NCI-H2029 treated with DMSO at 0.1 percent for 48 hours (cell line): ENCODE measurements around the gene PTPRCAP.

Experiments
- DNase-seq: peaks from one replicate; lab custom pipeline; 2025; lab: John Stamatoyannopoulos, UW

Gene PTPRCAP

DNA sequence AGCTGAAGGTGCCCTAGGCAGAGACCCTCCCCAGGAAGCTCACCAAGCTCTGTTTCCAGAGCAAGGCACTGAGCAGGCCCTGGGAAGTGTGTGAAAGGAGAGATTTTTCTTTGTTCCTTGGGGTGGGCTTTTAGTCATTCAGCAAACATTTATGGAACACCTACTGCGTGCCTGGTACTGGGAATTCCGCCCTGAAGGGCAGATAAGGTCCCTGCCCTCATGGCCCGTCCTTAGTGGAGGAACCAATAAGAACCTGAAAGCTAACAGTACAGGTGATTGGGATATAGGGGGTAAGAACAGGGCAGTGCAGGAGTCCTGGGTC, 27.7 kb upstream of the PTPRCAP start:
- no peak for DNase-seq

DNA sequence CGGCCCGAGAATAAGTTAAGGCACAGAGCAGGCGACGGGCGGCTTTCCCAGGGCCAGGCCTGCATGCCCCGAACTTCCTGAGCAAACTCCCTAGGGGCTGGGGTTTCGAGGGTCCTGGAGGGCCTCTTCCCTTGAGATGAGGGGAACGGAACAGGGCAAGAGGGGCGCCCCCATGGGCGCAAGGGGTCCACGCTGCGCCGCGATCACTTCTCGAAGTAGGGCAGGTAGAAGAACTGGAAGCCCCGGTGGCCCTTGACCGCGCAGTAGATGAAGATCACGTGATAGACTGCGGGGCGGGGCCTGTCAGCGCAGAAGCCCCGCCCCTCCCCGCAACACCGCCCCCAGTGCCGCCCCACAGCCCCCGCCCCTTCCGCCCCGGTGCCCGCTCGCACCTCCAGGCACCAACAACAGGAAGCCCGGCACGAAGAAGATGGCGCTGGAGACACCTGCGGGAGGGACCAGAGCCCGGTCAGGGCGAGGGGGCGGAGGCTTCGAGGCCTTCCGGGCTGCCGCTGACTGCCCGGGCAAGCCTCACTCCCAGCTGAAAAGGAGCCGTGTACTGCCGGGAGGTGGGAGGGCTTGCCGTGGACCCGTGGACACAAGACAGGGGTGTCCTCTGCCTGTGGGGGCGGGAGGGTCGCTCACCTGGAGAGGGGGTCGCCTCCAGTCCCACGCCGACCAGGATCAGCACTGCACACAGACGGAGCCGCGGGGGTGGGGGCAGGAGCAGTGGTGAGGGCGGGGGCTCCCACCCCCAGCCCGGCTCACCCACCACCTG, 27.1 kb upstream of the PTPRCAP start:
- peak; percentile 78 for DNase-seq

- no peak for DNase-seq
These were observed 26.4 kb upstream of the PTPRCAP start for GRCh38 chr11:67463680-67464410.

DNA sequence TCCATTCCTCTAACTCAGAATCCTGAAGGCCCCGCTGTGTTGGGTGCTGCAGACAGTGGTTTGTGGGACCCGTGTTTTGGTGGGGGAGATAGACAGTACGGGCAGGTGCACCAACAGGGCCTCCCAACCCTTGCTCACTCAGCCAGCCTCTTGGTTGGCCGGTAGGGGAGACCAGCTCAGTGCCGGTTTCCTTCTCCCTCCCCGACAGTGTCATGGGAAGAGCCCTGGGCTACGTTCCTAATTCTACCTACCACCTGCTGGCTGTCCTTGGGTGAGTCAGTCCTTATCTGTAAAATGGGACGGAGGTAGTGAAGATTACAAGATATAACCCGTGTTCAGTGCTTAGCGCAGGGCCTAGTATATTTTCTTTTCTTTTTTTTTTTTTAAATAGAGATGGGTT, 25.7 kb upstream of the PTPRCAP start:
- no peak for DNase-seq

GRCh38 chr11:67458266-67458665, 20.8 kb upstream of the PTPRCAP start:
- no peak for DNase-seq

- DNase-seq: no peak
These were observed 20.0 kb upstream of the PTPRCAP start for GRCh38 chr11:67457453-67457852.

- DNase-seq: no peak
These were observed 18.7 kb upstream of the PTPRCAP start for GRCh38 chr11:67456068-67456705.

- DNase-seq: no peak
These were observed 17.6 kb upstream of the PTPRCAP start, which contains the start of gene CABP4 for GRCh38 chr11:67455054-67455453. CABP4 (plus strand) TSS chr11:67455354; CDS start chr11:67455424, 70 bp downstream.

DNA sequence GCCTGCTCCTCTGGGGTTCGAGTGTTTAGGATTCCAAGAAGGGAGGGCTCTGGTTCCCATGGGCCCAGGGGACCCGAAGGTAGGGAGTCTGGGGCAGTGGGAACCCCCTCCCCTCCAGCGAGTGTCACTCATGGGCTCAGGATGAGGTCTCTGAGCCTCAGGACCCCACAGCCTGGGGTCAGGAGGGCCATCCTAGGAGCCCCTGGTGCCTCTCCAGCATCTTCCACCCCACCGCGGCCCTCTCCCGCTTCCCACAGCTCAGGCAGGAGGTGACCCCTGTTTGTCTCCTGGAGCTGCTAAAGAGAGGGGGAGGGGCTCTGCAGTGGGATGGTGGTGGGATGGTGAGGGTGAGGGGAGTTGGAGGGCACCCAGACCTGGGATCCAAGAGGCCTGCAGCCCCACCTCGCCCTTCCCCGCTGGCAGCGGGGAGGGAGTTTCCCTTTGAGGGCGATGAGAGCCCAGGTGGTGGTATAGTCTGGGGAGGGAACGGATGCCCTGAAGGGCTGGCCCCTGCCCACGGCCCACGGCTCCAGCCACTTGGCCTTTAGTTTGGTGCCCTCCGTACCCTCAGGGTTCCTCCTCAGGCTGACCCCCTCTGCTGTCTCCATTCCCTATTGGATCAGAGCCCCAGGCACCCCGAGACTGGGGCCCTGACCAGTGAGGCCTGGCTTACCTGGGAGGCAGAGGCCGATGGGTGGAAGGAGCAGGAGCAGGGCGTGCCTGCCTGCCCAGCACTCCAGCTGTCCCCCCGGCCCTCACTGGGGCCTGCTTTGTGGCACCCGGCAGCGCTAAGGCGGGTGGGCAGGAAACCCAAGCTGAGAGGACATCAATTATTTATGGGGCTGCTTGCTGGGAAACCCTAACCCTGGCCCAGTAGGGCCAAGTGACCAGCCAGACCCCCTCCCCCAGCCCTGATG, 16.6 kb upstream of the PTPRCAP start:
- no peak for DNase-seq

DNA sequence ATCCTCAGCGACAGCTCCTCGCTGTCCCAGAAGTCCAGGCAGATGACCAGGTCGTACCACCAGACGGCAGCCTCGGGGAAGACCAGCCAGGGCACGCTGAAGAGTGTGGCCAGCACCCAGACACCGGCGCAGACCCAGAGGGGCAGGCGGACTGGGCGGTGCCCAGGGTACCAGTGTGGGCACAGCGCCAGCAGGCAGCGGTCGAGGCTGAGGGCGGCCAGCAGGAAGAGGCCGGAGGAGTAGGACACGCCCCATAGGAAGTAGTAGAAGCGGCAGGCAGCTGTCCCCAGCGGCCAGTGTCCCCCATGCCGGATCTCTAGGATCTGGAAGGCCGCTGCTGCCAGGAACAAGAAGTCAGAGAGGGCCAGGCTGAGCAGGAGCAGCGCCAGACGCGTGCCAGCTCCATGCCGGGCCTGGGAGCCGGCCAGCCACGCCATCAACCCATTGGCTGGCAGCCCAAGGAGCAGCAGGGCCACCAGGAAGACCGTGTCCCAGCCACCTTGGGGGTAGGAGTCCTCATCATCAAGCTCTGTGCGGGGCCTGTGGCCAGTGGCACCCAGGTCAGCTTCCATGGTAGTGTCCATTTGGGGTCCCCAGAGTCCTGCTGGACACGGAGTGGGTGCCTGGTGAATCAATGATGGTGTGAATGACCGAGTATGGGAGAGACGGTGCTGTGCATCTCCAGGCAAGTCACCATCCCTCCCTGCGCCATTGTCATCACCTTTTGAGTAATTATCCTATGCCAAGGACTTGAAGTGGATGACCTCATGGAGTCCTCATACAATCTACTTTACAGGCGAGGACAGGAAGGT, 14.9 kb upstream of the PTPRCAP start, which contains the start of gene GPR152:
Gene GPR152 (minus strand): TSS at position 589 of the 812 bp plus-strand sequence. CDS start 5 bp downstream, at position 584.
- DNase-seq: peak; percentile 35

DNA sequence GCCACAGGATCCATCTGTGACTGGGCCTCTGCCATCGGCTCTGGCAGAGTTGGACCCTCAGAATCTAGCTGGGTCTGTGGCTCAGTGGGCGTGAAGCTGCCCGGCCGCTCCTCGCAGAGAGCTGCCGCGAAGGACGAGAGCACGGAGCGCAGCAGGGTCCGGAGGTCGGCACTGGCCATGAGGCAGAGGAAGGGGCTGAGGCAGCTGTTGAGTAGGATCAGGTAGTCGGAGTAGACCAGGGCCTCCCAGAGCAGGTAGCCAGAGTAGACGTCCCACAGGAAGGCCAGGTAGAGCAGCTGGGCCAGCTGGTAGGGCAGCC, 14.1 kb upstream of the PTPRCAP start:
- no peak for DNase-seq

DNA sequence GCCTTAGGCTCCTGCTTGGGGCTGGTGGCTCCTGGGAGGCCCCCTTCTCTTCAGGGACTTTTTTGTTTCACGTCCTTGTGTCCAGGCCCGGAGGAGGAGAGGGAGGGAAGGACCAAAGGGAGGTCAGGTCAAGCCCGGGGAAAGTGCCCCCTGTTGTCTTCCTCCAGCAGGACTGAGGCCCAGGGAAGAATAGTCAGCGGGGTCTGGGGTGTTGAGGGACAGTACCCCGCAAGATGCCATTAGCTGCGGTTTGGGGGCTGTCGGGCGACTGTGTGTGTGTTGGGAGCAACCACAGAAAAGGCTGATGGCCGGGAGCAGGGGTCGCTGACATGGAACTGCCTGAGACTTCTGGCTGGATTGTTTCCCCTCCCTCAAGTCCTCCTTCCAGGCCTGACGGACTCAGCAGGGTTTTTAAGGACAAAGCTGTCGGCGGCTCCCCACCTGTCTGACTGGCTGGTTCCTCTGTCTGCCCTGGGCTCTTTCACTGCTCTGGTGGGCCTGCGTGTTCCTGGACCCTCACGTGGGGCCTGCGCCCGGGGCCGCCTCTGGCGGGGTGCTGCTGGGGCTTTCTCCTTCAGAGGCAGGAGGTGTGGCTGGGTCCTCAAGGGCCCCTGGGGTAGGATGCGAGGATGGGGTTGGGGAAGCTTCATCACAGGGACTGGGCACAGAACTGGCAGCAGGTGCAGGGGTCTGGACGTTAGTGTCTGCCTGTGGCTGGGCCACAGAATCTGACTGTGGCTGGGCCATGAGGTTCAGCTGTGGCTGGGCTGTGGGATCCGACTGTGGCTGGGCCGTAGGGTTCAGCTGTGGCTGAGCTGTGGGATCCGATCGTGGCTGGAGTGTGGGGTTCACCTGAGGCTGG, 13.5 kb upstream of the PTPRCAP start:
- DNase-seq: no peak

DNA sequence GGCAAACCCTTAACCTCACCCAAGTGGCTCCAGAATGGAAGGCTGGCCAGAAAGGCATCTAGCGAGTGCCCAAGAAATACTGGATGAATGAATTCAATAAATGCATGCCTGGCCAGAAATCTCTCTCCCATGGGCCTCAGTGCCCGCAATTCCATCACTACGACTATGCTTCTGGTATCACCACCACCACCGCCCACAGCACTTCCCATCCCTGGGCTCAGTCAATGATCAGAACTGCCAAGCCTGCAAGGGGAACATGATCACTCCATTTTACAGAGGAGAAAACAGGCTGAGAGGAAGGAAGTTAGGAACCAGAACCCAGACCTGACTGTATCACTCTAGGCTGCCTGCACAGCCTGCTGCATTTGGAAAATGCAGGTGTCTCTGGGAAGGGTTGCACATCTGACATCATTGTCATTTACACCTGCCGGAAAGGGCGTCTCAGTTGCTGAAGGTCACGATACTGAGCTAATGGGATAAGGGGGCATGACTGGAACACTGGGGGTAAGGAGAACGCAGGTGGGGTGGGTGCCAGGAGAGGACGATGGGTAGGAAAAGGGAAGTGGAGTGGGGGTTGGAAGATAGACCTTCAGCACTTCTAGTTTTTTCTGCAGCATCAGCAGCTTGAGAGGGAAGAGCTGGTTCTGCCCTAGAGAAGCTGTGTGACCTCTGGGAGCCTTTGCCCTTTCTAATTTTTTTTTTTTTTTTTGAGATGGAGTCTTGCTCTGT, 11.8 kb upstream of the PTPRCAP start:
- DNase-seq: no peak

- DNase-seq: no peak
These were observed 10.7 kb upstream of the PTPRCAP start for GRCh38 chr11:67448220-67448609.

GRCh38 chr11:67445515-67445914, 8.0 kb upstream of the PTPRCAP start:
- DNase-seq: no peak

- DNase-seq: no peak
These were observed 5.3 kb upstream of the PTPRCAP start for GRCh38 chr11:67442504-67443404.

- no peak for DNase-seq
These were observed 4.4 kb upstream of the PTPRCAP start for GRCh38 chr11:67441731-67442351.

DNA sequence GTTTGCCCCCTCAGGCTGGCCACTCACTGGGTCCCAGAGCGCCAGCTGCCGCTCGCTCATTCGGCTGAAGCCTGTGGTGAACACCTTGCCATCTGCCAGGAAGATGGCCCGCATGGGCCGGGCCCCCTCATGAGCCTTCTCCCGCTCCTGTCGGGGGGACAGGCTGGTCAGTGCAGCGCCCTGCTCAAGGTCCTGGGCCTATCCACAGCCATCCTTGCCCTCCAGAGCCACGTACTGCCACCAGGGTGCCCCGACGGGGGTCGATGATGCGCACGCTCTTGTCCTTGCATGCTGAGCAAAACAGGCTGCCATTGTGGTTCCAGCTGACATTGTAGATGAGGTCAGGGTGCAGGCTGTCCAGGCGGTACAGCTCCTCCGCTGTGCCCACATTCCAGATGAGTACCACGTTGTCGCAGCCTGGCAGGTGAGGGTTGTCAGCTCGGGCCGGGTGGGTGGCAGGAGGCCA, 3.6 kb upstream of the PTPRCAP start:
- DNase-seq: no peak
